Tibial nerve (tissue), 3 donors: ENCODE results near the gene MRPS10.

ENCODE experiments used
- CTCF ChIP-seq, 5 experiments: fragments of 200-600 bp in 3 of 5; fragments of 450-650 bp in 2 of 5; sonication (generic) in 3 of 5; IDR thresholded peaks; one replicate each; pipeline ENCODE4 v1.5.1; 2016 to 2019; ENCODE audit warnings: antibody characterized with exemption in 5 of 5, mild to moderate bottlenecking in 3 of 5, moderate library complexity in 2 of 5
- POLR2A ChIP-seq, 2 donors: fragments of 450-650 bp; IDR thresholded peaks; one replicate each; pipeline ENCODE4 v1.6.1; 2017; ENCODE audit warnings: antibody characterized with exemption in 2 of 2, mild to moderate bottlenecking in 2 of 2, moderate library complexity in 2 of 2

GRCh38 chr6:42217157-42217518 is 523 bp downstream of the MRPS10 start:
- TF ChIP-seq POLR2A (IDR thresholded peaks at IDR 0.05) (no peak), CTCF (IDR thresholded peaks at IDR 0.05) (no peak)
